Spleen (tissue), 7 donors: ENCODE results near the gene OR1F1.

Experiments
- CTCF ChIP-seq, 11 experiments: fragments of 200-600 bp in 7 of 11; fragments of 450-650 bp in 4 of 11; sonication (generic) in 4 of 11; IDR thresholded peaks in 8 of 11; conservative IDR thresholded peaks in 3 of 11; 1 replicate in 7 of 11; 2 replicates in 4 of 11; pipeline versions ENCODE4 v1.4.0 to v1.8.0; 2016 to 2021; ENCODE audit warnings: antibody characterized with exemption in 11 of 11, inconsistent platforms in 4 of 11, mild to moderate bottlenecking in 1 of 11
- POLR2AphosphoS5 ChIP-seq, 3 donors: sonication (generic); formaldehyde crosslinking; IDR thresholded peaks; one replicate each; pipeline ENCODE4 v1.5.1; 2017; ENCODE audit warnings: antibody characterized with exemption in 3 of 3
- donor health status: DM: no; HTN: no; CAD: no; lungs with moderate emphysema.
- donor health status: DM: no; HTN: no; CAD: no.
- donor health status: DM: no; HTN: no; CAD: no.

GRCh38 chr16:3148256-3149192, 39.5 kb upstream of the OR1F1 start:
- TF ChIP-seq CTCF (IDR thresholded peaks at IDR 0.05 in 8 of 11, conservative IDR thresholded peaks at IDR 0.05 in 3 of 11) (no peak), POLR2AphosphoS5 (IDR thresholded peaks at IDR 0.05) (no peak)
